VCaP (cell line): ENCODE measurements around the gene BANF2.

Source experiments
- H3K27ac ChIP-seq: fragments of 450-650 bp; 2 replicates; pipeline ENCODE4 v1.5.1; 2017
- TF ChIP-seq, protein P1 (sequence below): fragments of 450-650 bp; conservative IDR thresholded peaks from 2 replicates; pipeline ENCODE4 v1.5.1; 2017; ENCODE audit warnings: mild to moderate bottlenecking, moderate library complexity

Gene BANF2

DNA sequence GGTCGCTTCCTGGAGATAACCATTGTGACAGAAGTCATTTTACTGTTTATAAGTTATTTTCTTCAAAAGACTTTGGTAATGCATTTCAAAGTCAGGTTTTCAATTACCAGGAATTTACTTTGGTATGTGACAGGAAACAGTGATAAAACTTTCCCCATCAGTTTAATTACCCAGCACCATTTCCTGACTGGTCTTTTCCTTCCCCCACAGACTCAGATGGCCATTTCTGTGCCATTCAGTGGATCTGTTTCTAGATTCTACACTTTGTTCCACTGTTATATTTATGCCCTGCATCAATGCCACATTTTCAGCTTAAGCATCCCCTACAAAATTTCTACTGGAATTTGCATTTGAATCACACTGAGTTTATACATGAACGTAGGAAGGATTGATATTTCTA, 34.0 kb upstream of the BANF2 start:
- TF ChIP-seq, protein P1, sequence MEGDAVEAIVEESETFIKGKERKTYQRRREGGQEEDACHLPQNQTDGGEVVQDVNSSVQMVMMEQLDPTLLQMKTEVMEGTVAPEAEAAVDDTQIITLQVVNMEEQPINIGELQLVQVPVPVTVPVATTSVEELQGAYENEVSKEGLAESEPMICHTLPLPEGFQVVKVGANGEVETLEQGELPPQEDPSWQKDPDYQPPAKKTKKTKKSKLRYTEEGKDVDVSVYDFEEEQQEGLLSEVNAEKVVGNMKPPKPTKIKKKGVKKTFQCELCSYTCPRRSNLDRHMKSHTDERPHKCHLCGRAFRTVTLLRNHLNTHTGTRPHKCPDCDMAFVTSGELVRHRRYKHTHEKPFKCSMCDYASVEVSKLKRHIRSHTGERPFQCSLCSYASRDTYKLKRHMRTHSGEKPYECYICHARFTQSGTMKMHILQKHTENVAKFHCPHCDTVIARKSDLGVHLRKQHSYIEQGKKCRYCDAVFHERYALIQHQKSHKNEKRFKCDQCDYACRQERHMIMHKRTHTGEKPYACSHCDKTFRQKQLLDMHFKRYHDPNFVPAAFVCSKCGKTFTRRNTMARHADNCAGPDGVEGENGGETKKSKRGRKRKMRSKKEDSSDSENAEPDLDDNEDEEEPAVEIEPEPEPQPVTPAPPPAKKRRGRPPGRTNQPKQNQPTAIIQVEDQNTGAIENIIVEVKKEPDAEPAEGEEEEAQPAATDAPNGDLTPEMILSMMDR: no peak
- no peak overlapping the region for H3K27ac ChIP-seq

DNA sequence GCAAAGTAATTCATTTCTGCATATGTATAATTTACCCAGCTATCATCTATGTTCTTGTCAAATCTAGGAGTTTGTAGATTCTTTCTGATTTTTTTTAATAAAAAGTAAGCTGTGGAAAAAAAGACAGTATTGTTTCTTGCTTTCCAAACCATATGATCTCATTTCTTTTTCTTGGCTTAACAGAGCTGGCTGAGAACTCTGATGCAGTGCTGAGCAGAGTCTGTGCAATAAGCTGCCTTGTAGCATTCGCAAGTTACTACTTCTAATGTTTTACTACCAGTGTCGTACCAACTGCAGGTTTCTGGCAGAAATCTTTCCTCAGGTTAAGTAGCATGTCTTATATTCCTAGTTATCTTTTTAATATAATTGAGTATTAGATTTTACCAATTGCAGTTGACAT, 33.3 kb upstream of the BANF2 start:
- TF ChIP-seq, protein P1: no peak
- no peak overlapping the region for H3K27ac ChIP-seq

DNA sequence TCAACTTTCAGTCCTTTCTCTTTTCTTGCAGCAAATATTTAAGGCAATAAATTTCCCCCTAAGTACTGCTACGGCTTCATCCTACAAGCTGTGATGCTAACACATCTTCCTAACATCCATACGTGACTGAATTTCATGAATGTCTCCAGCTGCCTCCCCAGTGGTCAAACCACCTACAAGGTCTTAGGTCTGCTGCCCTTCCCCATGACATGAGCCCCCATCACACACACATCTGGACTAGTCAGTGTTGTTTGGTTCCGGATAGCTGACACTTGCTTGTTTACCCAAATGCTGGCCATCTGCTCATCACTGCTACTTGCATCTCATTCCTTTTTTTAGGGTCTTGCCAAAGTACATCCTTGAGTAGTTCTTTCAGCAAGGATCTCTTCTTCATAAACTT, 32.3 kb upstream of the BANF2 start:
- TF ChIP-seq, protein P1: no peak
- no peak overlapping the region for H3K27ac ChIP-seq

DNA sequence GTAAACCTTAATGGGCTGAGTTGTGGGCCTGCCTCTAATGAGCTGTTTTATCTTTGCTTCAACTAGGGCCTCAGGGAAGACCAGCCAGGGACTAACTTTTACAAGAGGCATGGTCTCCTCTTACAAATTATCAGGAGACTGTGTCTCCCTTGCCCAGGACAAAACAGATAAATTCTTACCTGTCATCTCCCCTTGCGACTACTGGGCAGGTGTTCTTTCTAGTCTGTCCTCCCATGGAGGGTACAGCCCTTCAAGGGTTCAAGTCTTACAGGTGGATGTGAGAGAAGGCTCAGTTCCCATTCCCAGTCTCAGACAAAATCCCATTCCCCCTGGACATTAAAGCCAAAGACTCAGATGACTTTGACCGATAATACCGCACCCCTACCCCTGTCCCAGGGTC, 31.3 kb upstream of the BANF2 start:
- no peak overlapping the region for H3K27ac ChIP-seq
- TF ChIP-seq, protein P1: no peak

DNA sequence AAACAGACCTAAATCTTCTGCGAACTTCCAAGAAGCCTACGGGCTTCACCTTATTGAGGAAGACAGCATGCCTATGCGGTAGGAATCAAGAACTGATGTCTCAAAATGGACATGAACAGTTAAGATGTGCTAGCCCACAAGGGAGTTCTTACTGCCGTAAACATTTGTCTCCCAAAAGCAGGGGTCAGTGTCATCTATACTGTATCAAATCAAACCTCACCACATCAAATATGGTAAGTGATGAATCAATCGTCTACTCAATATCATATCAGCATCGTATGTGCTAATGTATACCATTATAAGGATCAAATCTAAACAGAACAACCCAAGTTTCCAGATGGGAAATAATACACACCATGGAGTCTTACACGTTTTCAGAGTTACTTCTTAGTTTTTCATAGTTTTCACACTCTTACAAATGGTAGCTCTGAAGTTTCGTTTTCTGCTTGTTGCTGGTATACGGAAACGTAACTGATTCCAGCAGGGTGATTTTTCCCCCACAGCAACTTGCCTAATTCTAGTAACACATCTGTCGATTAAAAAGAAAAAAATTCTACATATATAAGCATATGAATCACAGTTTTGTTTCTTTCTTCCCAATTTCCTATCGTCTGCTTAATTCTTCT, 30.3 kb upstream of the BANF2 start:
- TF ChIP-seq, protein P1: no peak
- no peak overlapping the region for H3K27ac ChIP-seq

DNA sequence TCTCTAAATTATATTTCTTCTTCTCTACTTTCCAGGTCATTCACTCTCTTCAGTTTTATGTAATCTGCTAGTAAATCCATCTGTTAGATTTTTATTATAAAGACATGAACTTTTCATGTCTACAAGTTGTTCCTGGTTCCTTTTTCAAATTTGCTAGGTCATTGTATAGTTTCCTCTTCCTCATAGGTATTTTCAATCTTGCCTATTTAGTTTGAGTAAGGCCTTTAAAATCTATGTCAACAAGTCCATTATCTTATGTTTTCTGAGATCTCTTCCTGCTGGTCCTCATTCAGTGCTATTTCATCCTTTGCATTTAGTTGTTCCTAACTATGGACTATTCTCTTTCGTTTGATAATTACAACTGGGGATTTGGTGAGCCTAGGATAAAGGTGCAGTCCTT, 28.8 kb upstream of the BANF2 start:
- TF ChIP-seq, protein P1: no peak
- H3K27ac ChIP-seq: no peak overlapping the region

DNA sequence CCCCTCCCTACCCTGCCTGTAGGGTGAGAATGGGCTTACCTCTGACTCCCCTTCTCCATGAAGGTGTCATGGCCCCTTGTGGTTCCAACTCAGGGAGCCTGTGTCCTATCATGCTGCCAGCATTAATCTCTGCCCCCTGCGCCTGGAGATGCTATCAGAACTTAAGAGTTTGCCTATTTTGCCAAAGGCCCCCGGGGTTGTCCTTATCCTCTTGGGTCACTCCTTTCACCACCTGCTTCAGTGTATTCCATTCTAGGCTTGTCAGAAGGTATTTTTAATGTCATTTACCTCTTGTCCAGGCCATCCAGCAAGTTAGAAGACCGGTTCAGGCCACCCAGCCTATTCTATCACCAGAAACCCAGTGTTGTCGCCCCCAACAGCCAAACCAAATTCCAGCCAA, 28.2 kb upstream of the BANF2 start:
- TF ChIP-seq, protein P1: no peak
- H3K27ac ChIP-seq: no peak overlapping the region
